Vagina (tissue), 2 donors: ENCODE measurements around the gene KBTBD2.

ENCODE experiments used
- CTCF ChIP-seq, 3 experiments: fragments of 450-650 bp in 2 of 3; fragments of 200-600 bp in 1 of 3; sonication (generic) in 1 of 3; IDR thresholded peaks; one replicate each; pipeline ENCODE4 v1.5.1; 2017 to 2019; ENCODE audit warnings: antibody characterized with exemption in 3 of 3, mild to moderate bottlenecking in 2 of 3, moderate library complexity in 2 of 3
- POLR2A ChIP-seq, 2 donors: fragments of 450-650 bp; IDR thresholded peaks; one replicate each; pipeline ENCODE4 v1.6.1; 2017; ENCODE audit warnings: antibody characterized with exemption in 2 of 2, mild to moderate bottlenecking in 2 of 2, moderate library complexity in 2 of 2
- POLR2AphosphoS5 ChIP-seq, 2 donors: sonication (generic); formaldehyde crosslinking; IDR thresholded peaks; one replicate each; pipeline ENCODE4 v1.9.0; 2017; ENCODE audit warnings: antibody characterized with exemption in 2 of 2, mild to moderate bottlenecking in 2 of 2, low read depth in 1 of 2; ENCODE audit not compliant: insufficient read depth in 1 of 2

- TF ChIP-seq CTCF (IDR thresholded peaks at IDR 0.05) (no peak), POLR2A (IDR thresholded peaks at IDR 0.05) (no peak), POLR2AphosphoS5 (IDR thresholded peaks at IDR 0.05; ENCODE audit: insufficient read depth in 1 of 2, low read depth in 1 of 2) (no peak)
Observed at GRCh38 chr7:32860090-32860489, 31.5 kb downstream of the KBTBD2 start.
